Measurements from ENCODE around the gene USP35.

DNA sequence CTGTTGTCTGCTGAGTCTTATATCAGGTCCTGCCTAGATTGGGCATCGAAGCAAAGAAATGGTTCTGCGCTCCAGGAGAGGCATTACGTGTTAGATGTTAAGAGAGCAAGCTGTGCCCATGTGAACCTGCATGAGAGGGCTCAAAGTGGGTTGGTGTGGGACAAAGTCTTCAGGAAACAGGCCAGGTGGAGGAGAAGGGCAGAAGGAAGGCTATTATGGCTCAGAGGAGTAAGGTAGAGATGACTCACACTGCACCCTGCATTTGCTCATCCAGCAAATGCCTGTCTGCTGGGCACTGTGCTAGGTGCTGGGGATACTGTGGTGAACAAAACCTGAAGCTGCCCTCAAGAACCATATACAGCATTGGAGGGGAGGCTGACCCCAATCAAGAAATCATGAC lies 5.8 kb downstream of the USP35 start:
- TF ChIP-seq, protein P1, sequence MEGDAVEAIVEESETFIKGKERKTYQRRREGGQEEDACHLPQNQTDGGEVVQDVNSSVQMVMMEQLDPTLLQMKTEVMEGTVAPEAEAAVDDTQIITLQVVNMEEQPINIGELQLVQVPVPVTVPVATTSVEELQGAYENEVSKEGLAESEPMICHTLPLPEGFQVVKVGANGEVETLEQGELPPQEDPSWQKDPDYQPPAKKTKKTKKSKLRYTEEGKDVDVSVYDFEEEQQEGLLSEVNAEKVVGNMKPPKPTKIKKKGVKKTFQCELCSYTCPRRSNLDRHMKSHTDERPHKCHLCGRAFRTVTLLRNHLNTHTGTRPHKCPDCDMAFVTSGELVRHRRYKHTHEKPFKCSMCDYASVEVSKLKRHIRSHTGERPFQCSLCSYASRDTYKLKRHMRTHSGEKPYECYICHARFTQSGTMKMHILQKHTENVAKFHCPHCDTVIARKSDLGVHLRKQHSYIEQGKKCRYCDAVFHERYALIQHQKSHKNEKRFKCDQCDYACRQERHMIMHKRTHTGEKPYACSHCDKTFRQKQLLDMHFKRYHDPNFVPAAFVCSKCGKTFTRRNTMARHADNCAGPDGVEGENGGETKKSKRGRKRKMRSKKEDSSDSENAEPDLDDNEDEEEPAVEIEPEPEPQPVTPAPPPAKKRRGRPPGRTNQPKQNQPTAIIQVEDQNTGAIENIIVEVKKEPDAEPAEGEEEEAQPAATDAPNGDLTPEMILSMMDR (conservative IDR thresholded peaks at IDR 0.05; ENCODE audit: low read length): no peak
- no peak for TF ChIP-seq EZH2phosphoT487 (IDR thresholded peaks at IDR 0.05; ENCODE audit: borderline replicate concordance)
